Middle frontal gyrus (tissue), 1 donor: ENCODE data around the gene WDR31.

Source experiments
- DNase-seq: peaks from one replicate; pipeline ENCODE4 v3.0.0-alpha.2; 2015; ENCODE audit warnings: low spot score; ENCODE audit errors: extremely low spot score

WDR31 gene

GRCh38 chr9:113341712-113342410 lies 1.8 kb upstream of the WDR31 start:
- no peak for DNase-seq

- no peak for DNase-seq
These were observed 2.4 kb downstream of the WDR31 start for GRCh38 chr9:113337714-113338113.

GRCh38 chr9:113331780-113332179 lies 8.3 kb downstream of the WDR31 start:
- no peak for DNase-seq

GRCh38 chr9:113328045-113328782 lies 11.9 kb downstream of the WDR31 start:
- DNase-seq, result no peak

- no peak for DNase-seq
These were observed 13.8 kb downstream of the WDR31 start for GRCh38 chr9:113326230-113326629.

GRCh38 chr9:113322671-113323070 lies 17.4 kb downstream of the WDR31 start:
- no peak for DNase-seq

- DNase-seq, result no peak
These were observed 20.0 kb downstream of the WDR31 start for GRCh38 chr9:113320051-113320450.

- no peak for DNase-seq
These were observed 21.0 kb downstream of the WDR31 start for GRCh38 chr9:113319054-113319453.

GRCh38 chr9:113317777-113318176 lies 22.3 kb downstream of the WDR31 start:
- no peak for DNase-seq

- no peak for DNase-seq
These were observed 24.0 kb downstream of the WDR31 start for GRCh38 chr9:113316030-113316429.

GRCh38 chr9:113315231-113315630 lies 24.8 kb downstream of the WDR31 start:
- no peak for DNase-seq

GRCh38 chr9:113313261-113313660 lies 26.8 kb downstream of the WDR31 start:
- no peak for DNase-seq

- DNase-seq, result no peak
These were observed 28.1 kb downstream of the WDR31 start for GRCh38 chr9:113311961-113312360.

GRCh38 chr9:113310538-113310937 lies 29.5 kb downstream of the WDR31 start:
- no peak for DNase-seq

GRCh38 chr9:113309204-113309813 lies 30.8 kb downstream of the WDR31 start:
- no peak for DNase-seq

- no peak for DNase-seq
These were observed 32.6 kb downstream of the WDR31 start for GRCh38 chr9:113307396-113307975.

- DNase-seq, result no peak
These were observed 33.5 kb downstream of the WDR31 start for GRCh38 chr9:113306566-113306965.

GRCh38 chr9:113302792-113303418 lies 37.2 kb downstream of the WDR31 start, which contains the start of gene RNF183:
Gene RNF183 (minus strand): TSS chr9:113303376. CDS start chr9:113298184, 5,192 bp downstream.
- DNase-seq, result no peak

- no peak for DNase-seq
These were observed 38.5 kb downstream of the WDR31 start for GRCh38 chr9:113301548-113301947.

- no peak for DNase-seq
These were observed 40.2 kb downstream of the WDR31 start for GRCh38 chr9:113299800-113300292.
